Activated CD4-positive, alpha-beta memory T cell treated with anti-CD3 and anti-CD28 coated beads for 36 hours (primary cell): ENCODE results near the gene ACOX2. TPM values are rescaled to one million over a fixed set of nuclear protein-coding genes. Genes with fewer than 3 reads are reported as not detected.
A peak's percentile ranks its signal among the peaks of the same experiment; 100 is the strongest.
"Not testable (repeated sequence)": the region's sequence is repeated elsewhere in the genome, so short reads cannot be mapped to it uniquely, and the experiment has no call there.

ENCODE experiments used
- CTCF ChIA-PET: fragments of 350-600 bp; sonication (Branson Sonifier 250); formaldehyde crosslinking; loops from one replicate; lab custom pipeline; 2021; ENCODE audit warnings: antibody characterized with exemption, inconsistent platforms; lab: Charles Lee
- POLR2A ChIA-PET: fragments of 350-600 bp; sonication (Branson Sonifier 250); formaldehyde crosslinking; loops from one replicate; lab custom pipeline; 2021; ENCODE audit warnings: antibody characterized with exemption; lab: Charles Lee
- DNase-seq: peaks from one replicate; pipeline ENCODE4 v3.0.0-alpha.2; 2020
- H3K27ac Mint-ChIP-seq: one replicate; pipeline ENCODE4 v1.8.0; 2021; ENCODE audit warnings: mixed read lengths
- H3K27me3 Mint-ChIP-seq: one replicate; pipeline ENCODE4 v1.8.0; 2021; ENCODE audit warnings: mixed read lengths
- H3K36me3 Mint-ChIP-seq: one replicate; pipeline ENCODE4 v1.8.0; 2021; ENCODE audit warnings: mixed read lengths
- H3K4me1 Mint-ChIP-seq: one replicate; pipeline ENCODE4 v1.8.0; 2021; ENCODE audit warnings: low read depth, mixed read lengths
- H3K4me3 Mint-ChIP-seq: one replicate; pipeline ENCODE4 v1.8.0; 2021; ENCODE audit warnings: mild to moderate bottlenecking, mixed read lengths
- H3K9me3 Mint-ChIP-seq: one replicate; pipeline ENCODE4 v1.8.0; 2021; ENCODE audit warnings: mixed read lengths
- intact Hi-C: fragments of 100-400 bp; cut with micrococcal nuclease; formaldehyde crosslinking; loops from one replicate; pipeline ENCODE4 v1.15.1; 2023
- total RNA-seq, 2 experiments: library from RNA; stranded (reverse); gene quantifications; one replicate each; pipeline ENCODE4 v1.2.3, GENCODE V29; 2021

ACOX2 gene
- total RNA-seq, 2 experiments from 2014 or later = not detected

GRCh38 chr3:58531555-58531954 is 5.4 kb downstream of the ACOX2 start:
- Mint-ChIP-seq H3K36me3 (no peaks in the 10 kb centered on the region), H3K27me3 (no peaks in the 10 kb centered on the region), H3K4me3 (no peak overlapping the region), H3K9me3 (no peaks in the 10 kb centered on the region), H3K4me1 (peaks cover 12% of the 10 kb centered on the region), H3K27ac (no peak overlapping the region)
- intact Hi-C loops = no loop called here
- ChIA-PET CTCF (interaction anchor here (0.7 to 4.9 kb wide), 15 partner anchors 9 to 224 kb away, joined by 3 to 29 read pairs (median 5); partner anchors contain the start of genes HTD2, KCTD6, PDHB and PXK), POLR2A (no interaction called here)
- DNase-seq = no peak

GRCh38 chr3:58530354-58530865 is 6.6 kb downstream of the ACOX2 start:
- POLR2A ChIA-PET = no interaction called here
- intact Hi-C loops = no loop called here
- H3K36me3 Mint-ChIP-seq = no peaks in the 10 kb centered on the region

GRCh38 chr3:58529516-58530353 is 7.3 kb downstream of the ACOX2 start:
- ChIA-PET CTCF (interaction anchor here (0.6 to 2.2 kb wide), 7 partner anchors 26 to 113 kb away, joined by 3 to 7 read pairs (median 4); partner anchors contain the start of gene KCTD6), POLR2A (no interaction called here)
- Mint-ChIP-seq H3K36me3 (no peaks in the 10 kb centered on the region), H3K4me1 (peaks cover 12% of the 10 kb centered on the region), H3K9me3 (no peaks in the 10 kb centered on the region), H3K27ac (no peak overlapping the region), H3K4me3 (no peak overlapping the region), H3K27me3 (no peaks in the 10 kb centered on the region)
- peak; percentile 28 for DNase-seq
- intact Hi-C loops = no loop called here

More at GRCh38 chr3:58530354-58530865, 6.6 kb downstream of the ACOX2 start:
- no peaks in the 10 kb centered on the region for H3K9me3 Mint-ChIP-seq
- H3K4me3 Mint-ChIP-seq = no peak overlapping the region
- no peaks in the 10 kb centered on the region for H3K27me3 Mint-ChIP-seq
- no peak for DNase-seq
- no peak overlapping the region for H3K27ac Mint-ChIP-seq
- CTCF ChIA-PET = interaction anchor here (1.3 to 4.9 kb wide), 5 partner anchors 14 to 223 kb away, joined by 4 to 29 read pairs (median 5); partner anchors contain the start of genes HTD2 and RPP14
- H3K4me1 Mint-ChIP-seq = peaks cover 12% of the 10 kb centered on the region

GRCh38 chr3:58528629-58529028 is 8.4 kb downstream of the ACOX2 start:
- POLR2A ChIA-PET = no interaction called here
- intact Hi-C loops = no loop called here
- Mint-ChIP-seq H3K36me3 (no peaks in the 10 kb centered on the region), H3K4me1 (peaks cover 12% of the 10 kb centered on the region), H3K27me3 (no peaks in the 10 kb centered on the region), H3K27ac (no peak overlapping the region), H3K9me3 (no peaks in the 10 kb centered on the region), H3K4me3 (no peak overlapping the region)
- DNase-seq = no peak
- CTCF ChIA-PET = interaction anchor here (1.3 to 2.5 kb wide), 4 partner anchors 37 to 222 kb away, joined by 3 to 7 read pairs (median 6); partner anchors contain the start of genes HTD2, KCTD6 and RPP14

- H3K9me3 Mint-ChIP-seq, DNase-seq, H3K27ac Mint-ChIP-seq, H3K27me3 Mint-ChIP-seq, POLR2A ChIA-PET, H3K4me3 Mint-ChIP-seq, H3K4me1 Mint-ChIP-seq, intact Hi-C loops, H3K36me3 Mint-ChIP-seq: not testable (repeated sequence)
- CTCF ChIA-PET = interaction anchor here (1.0 to 2.5 kb wide), 4 partner anchors 34 to 221 kb away, joined by 3 to 7 read pairs (median 3); partner anchors contain the start of genes HTD2, KCTD6 and RPP14
Observed at GRCh38 chr3:58527440-58527839, 9.6 kb downstream of the ACOX2 start.

GRCh38 chr3:58526515-58526957 is 10.5 kb downstream of the ACOX2 start:
- Mint-ChIP-seq H3K27ac (no peak overlapping the region), H3K36me3 (no peaks in the 10 kb centered on the region), H3K4me1 (no peaks in the 10 kb centered on the region), H3K9me3 (no peaks in the 10 kb centered on the region), H3K4me3 (no peak overlapping the region), H3K27me3 (no peaks in the 10 kb centered on the region)
- intact Hi-C loops = no loop called here
- no peak for DNase-seq
- ChIA-PET POLR2A (no interaction called here), CTCF (interaction anchor here (1.0 to 2.5 kb wide), 4 partner anchors 33 to 220 kb away, joined by 3 to 7 read pairs (median 3); partner anchors contain the start of genes HTD2, KCTD6 and RPP14)

- Mint-ChIP-seq H3K27me3 (no peaks in the 10 kb centered on the region), H3K4me1 (no peaks in the 10 kb centered on the region), H3K9me3 (no peaks in the 10 kb centered on the region), H3K4me3 (no peak overlapping the region), H3K36me3 (no peaks in the 10 kb centered on the region), H3K27ac (no peak overlapping the region)
- intact Hi-C loops = no loop called here
- no peak for DNase-seq
- CTCF ChIA-PET = interaction anchor here (1.1 to 1.4 kb wide), 2 partner anchors 32 to 61 kb away, joined by 3 to 6 read pairs; partner anchors contain the start of gene KCTD6
- POLR2A ChIA-PET = no interaction called here
Observed at GRCh38 chr3:58524326-58524888, 12.6 kb downstream of the ACOX2 start.

GRCh38 chr3:58522759-58523425 is 14.1 kb downstream of the ACOX2 start:
- Mint-ChIP-seq H3K27ac (no peak overlapping the region), H3K4me1 (no peaks in the 10 kb centered on the region), H3K9me3 (no peaks in the 10 kb centered on the region), H3K36me3 (no peaks in the 10 kb centered on the region), H3K27me3 (no peaks in the 10 kb centered on the region), H3K4me3 (no peak overlapping the region)
- ChIA-PET POLR2A (no interaction called here), CTCF (interaction anchor here (0.7 to 1.8 kb wide), 3 partner anchors 9 to 59 kb away, joined by 3 to 4 read pairs (median 4); no protein-coding TSS in a partner anchor)
- intact Hi-C loops = no loop called here
- DNase-seq = no peak

GRCh38 chr3:58521917-58522631 is 14.9 kb downstream of the ACOX2 start:
- Mint-ChIP-seq H3K36me3 (no peaks in the 10 kb centered on the region), H3K27ac (no peak overlapping the region), H3K27me3 (no peaks in the 10 kb centered on the region), H3K4me3 (no peak overlapping the region), H3K9me3 (no peaks in the 10 kb centered on the region), H3K4me1 (no peaks in the 10 kb centered on the region)
- intact Hi-C loops = no loop called here
- POLR2A ChIA-PET = no interaction called here
- no peak for DNase-seq
- CTCF ChIA-PET = interaction anchor here (0.7 to 1.8 kb wide), 3 partner anchors 10 to 58 kb away, joined by 3 to 4 read pairs (median 4); no protein-coding TSS in a partner anchor

- H3K9me3 Mint-ChIP-seq = no peaks in the 10 kb centered on the region
- intact Hi-C loops = no loop called here
- CTCF ChIA-PET = no interaction called here
- H3K27me3 Mint-ChIP-seq = no peaks in the 10 kb centered on the region
- H3K36me3 Mint-ChIP-seq = no peaks in the 10 kb centered on the region
- H3K4me1 Mint-ChIP-seq = no peaks in the 10 kb centered on the region
- DNase-seq = no peak
- POLR2A ChIA-PET = no interaction called here
- H3K27ac Mint-ChIP-seq = no peak overlapping the region
- H3K4me3 Mint-ChIP-seq = no peak overlapping the region
Observed at GRCh38 chr3:58521336-58521670, 15.7 kb downstream of the ACOX2 start.
